Measurements from ENCODE around the gene NUDT1. TPM values are rescaled to one million over a fixed set of nuclear protein-coding genes. Genes with fewer than 3 reads are reported as not detected.

Gene NUDT1
- total and polyA plus RNA-seq, 2 experiments from 2014 or later = 33.0 to 33.8 TPM

- no peaks in the 10 kb centered on the region for H3K4me1 ChIP-seq (ENCODE audit: low read depth)
- no peaks in the 10 kb centered on the region for H3K9me3 ChIP-seq (ENCODE audit: low read depth)
- DNase-seq (ENCODE audit: low read depth in 1 of 2, low spot score in 1 of 2) = no peak
- TF ChIP-seq CTCF (IDR thresholded peaks at IDR 0.05; ENCODE audit: low read depth, low read length) = no peak
- no peak overlapping the region for H3K27ac ChIP-seq
- peaks cover 10% of the 10 kb centered on the region for H3K36me3 ChIP-seq
- no peak overlapping the region for H3K4me3 ChIP-seq
- H3K27me3 ChIP-seq = no peaks in the 10 kb centered on the region
Measured at GRCh38 chr7:2220506-2220905, 21.5 kb upstream of the NUDT1 start.

DNA sequence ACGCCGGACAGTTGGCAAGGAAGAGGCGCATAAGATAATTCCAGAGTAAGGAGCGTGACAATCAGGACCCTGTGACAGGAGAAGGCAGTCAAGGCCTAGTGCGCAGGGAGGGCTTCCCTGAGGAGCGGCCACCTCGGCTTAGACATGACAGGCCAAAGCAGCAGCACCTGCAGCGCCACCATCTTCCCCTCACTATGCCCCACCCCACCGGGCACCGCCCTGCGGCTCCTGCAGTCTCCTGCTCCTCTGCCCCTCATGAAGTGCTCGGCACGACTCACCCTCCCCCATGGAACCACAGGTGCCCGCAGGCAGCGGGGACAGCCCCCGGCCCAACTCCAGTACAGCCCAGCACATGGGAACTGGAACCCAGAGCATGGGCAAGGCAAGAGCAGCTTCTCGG, 21.1 kb upstream of the NUDT1 start:
- no peaks in the 10 kb centered on the region for H3K4me1 ChIP-seq (ENCODE audit: low read depth)
- no peak overlapping the region for H3K27ac ChIP-seq
- H3K27me3 ChIP-seq = no peaks in the 10 kb centered on the region
- DNase-seq (ENCODE audit: low read depth in 1 of 2, low spot score in 1 of 2) = no peak
- TF ChIP-seq CTCF (IDR thresholded peaks at IDR 0.05; ENCODE audit: low read depth, low read length) = no peak
- no peak overlapping the region for H3K4me3 ChIP-seq
- H3K9me3 ChIP-seq (ENCODE audit: low read depth) = no peaks in the 10 kb centered on the region
- H3K36me3 ChIP-seq = peaks cover 9% of the 10 kb centered on the region

GRCh38 chr7:2222516-2222915, 19.5 kb upstream of the NUDT1 start:
- H3K4me3 ChIP-seq = no peak overlapping the region
- no peaks in the 10 kb centered on the region for H3K9me3 ChIP-seq (ENCODE audit: low read depth)
- peaks cover 12% of the 10 kb centered on the region for H3K36me3 ChIP-seq
- H3K4me1 ChIP-seq (ENCODE audit: low read depth) = no peaks in the 10 kb centered on the region
- DNase-seq (ENCODE audit: low read depth in 1 of 2, low spot score in 1 of 2) = no peak
- no peak overlapping the region for H3K27ac ChIP-seq
- no peak for TF ChIP-seq CTCF (IDR thresholded peaks at IDR 0.05; ENCODE audit: low read depth, low read length)
- no peaks in the 10 kb centered on the region for H3K27me3 ChIP-seq

DNA sequence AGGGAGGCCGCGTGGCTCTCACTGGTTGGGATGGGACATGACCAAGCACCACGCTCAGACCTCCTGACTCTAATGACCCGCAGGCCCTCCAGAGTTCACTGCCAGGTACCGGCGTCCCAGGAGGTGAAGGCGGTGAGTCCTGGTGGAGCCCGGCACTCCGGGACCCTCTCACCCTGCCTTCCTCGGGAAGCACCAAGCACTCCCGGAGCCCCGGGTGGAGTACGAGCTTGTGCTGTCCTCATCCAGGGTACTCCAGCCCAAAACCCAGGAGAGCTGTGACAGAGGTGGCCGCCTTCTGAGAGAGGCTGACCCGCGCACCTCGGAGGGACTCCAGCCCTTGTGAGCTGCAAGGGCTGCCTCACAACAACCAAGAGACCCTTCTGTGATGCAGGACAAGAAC, 18.7 kb upstream of the NUDT1 start:
- Histone ChIP-seq H3K36me3 (peaks cover 12% of the 10 kb centered on the region), H3K27ac (no peak overlapping the region), H3K4me1 (ENCODE audit: low read depth) (no peaks in the 10 kb centered on the region), H3K4me3 (no peak overlapping the region), H3K27me3 (no peaks in the 10 kb centered on the region), H3K9me3 (ENCODE audit: low read depth) (no peaks in the 10 kb centered on the region)
- no peak for TF ChIP-seq CTCF (IDR thresholded peaks at IDR 0.05; ENCODE audit: low read depth, low read length)
- no peak for DNase-seq (ENCODE audit: low read depth in 1 of 2, low spot score in 1 of 2)

GRCh38 chr7:2224491-2224928, 17.5 kb upstream of the NUDT1 start:
- Histone ChIP-seq H3K4me3 (no peak overlapping the region), H3K36me3 (peaks cover 13% of the 10 kb centered on the region), H3K4me1 (ENCODE audit: low read depth) (no peaks in the 10 kb centered on the region), H3K27me3 (no peaks in the 10 kb centered on the region), H3K9me3 (ENCODE audit: low read depth) (no peaks in the 10 kb centered on the region), H3K27ac (no peak overlapping the region)
- no peak for TF ChIP-seq CTCF (IDR thresholded peaks at IDR 0.05; ENCODE audit: low read depth, low read length)
- DNase-seq (ENCODE audit: low read depth in 1 of 2, low spot score in 1 of 2) = no peak

GRCh38 chr7:2224934-2225333, 17.1 kb upstream of the NUDT1 start:
- peaks cover 17% of the 10 kb centered on the region for H3K36me3 ChIP-seq
- no peak for DNase-seq (ENCODE audit: low read depth in 1 of 2, low spot score in 1 of 2)
- TF ChIP-seq CTCF (IDR thresholded peaks at IDR 0.05; ENCODE audit: low read depth, low read length) = no peak

More at GRCh38 chr7:2224934-2225333, 17.1 kb upstream of the NUDT1 start:
- Histone ChIP-seq H3K4me1 (ENCODE audit: low read depth) (no peaks in the 10 kb centered on the region), H3K27me3 (no peaks in the 10 kb centered on the region), H3K9me3 (ENCODE audit: low read depth) (no peaks in the 10 kb centered on the region), H3K27ac (no peak overlapping the region), H3K4me3 (no peak overlapping the region)
